ENCODE results near the gene JARID2.

The JARID2 gene

GRCh38 chr6:15403094-15403755 is 157.4 kb downstream of the JARID2 start:
- no peak for TF ChIP-seq CTCF (conservative IDR thresholded peaks at IDR 0.05; ENCODE audit: low read depth, low read length)
- no peak overlapping the region for H3K4me3 ChIP-seq (ENCODE audit: low read length)
- DNase-seq (ENCODE audit: low read depth): no peak

- H3K4me3 ChIP-seq (ENCODE audit: low read length): no peak overlapping the region
- no peak for DNase-seq (ENCODE audit: low read depth)
- TF ChIP-seq CTCF (conservative IDR thresholded peaks at IDR 0.05; ENCODE audit: low read depth, low read length): no peak
Observed at GRCh38 chr6:15404685-15404980, 158.8 kb downstream of the JARID2 start.

- no peak for DNase-seq (ENCODE audit: low read depth)
- no peak overlapping the region for H3K4me3 ChIP-seq (ENCODE audit: low read length)
- no peak for TF ChIP-seq CTCF (conservative IDR thresholded peaks at IDR 0.05; ENCODE audit: low read depth, low read length)
Observed at GRCh38 chr6:15405129-15406068, 159.5 kb downstream of the JARID2 start.

GRCh38 chr6:15406452-15406851 is 160.6 kb downstream of the JARID2 start:
- no peak for TF ChIP-seq CTCF (conservative IDR thresholded peaks at IDR 0.05; ENCODE audit: low read depth, low read length)

GRCh38 chr6:15408008-15408407 is 162.1 kb downstream of the JARID2 start:
- TF ChIP-seq CTCF (conservative IDR thresholded peaks at IDR 0.05; ENCODE audit: low read depth, low read length): no peak
- no peak for DNase-seq (ENCODE audit: low read depth)
- H3K4me3 ChIP-seq (ENCODE audit: low read length): no peak overlapping the region

More at GRCh38 chr6:15406452-15406851, 160.6 kb downstream of the JARID2 start:
- H3K4me3 ChIP-seq (ENCODE audit: low read length): no peak overlapping the region
- DNase-seq (ENCODE audit: low read depth): no peak

- H3K4me3 ChIP-seq (ENCODE audit: low read length): no peak overlapping the region
- no peak for TF ChIP-seq CTCF (conservative IDR thresholded peaks at IDR 0.05; ENCODE audit: low read depth, low read length)
- no peak for DNase-seq (ENCODE audit: low read depth)
Observed at GRCh38 chr6:15408758-15409157, 162.9 kb downstream of the JARID2 start.
